OCI-LY1 (cell line): ENCODE data around the gene MTMR2.

ENCODE experiments used
- CTCF ChIP-seq: fragments of 200-600 bp; sonication (generic), shearing (Covaris generic); IDR thresholded peaks from 2 replicates; pipeline ENCODE4 v1.5.1; 2017; ENCODE audit warnings: mild to moderate bottlenecking, antibody characterized with exemption, low read length, moderate library complexity, mixed read lengths
- EZH2 ChIP-seq: fragments of 200-600 bp; sonication (generic), shearing (Covaris generic); IDR thresholded peaks from 2 replicates; pipeline ENCODE4 v1.8.0; 2017; ENCODE audit warnings: borderline replicate concordance, mixed run types, mild to moderate bottlenecking, antibody characterized with exemption, low read length, moderate library complexity, mixed read lengths

GRCh38 chr11:95883381-95883780 lies 40.5 kb downstream of the MTMR2 start:
- TF ChIP-seq EZH2 (no peak), CTCF (no peak)
